Activated CD8-positive, alpha-beta T cell treated with anti-CD3 and anti-CD28 coated beads, Interleukin-2, amount 10 ng/mL, durations not matched to agents 7 days and 5 days (primary cell): Measurements from ENCODE around the gene DENND5B. TPM values are rescaled to one million over a fixed set of nuclear protein-coding genes. Genes with fewer than 3 reads are reported as not detected.
"Not testable (repeated sequence)": the region's sequence is repeated elsewhere in the genome, so short reads cannot be mapped to it uniquely, and the experiment has no call there.

Source experiments
- ATAC-seq: fragments of 150-1000 bp; cut with Tn5 transposase; one replicate; pipeline ENCODE4 v1.10.0; 2021; ENCODE audit warnings: moderate library complexity
- CTCF ChIA-PET: fragments of 350-600 bp; sonication (Branson Sonifier 250); formaldehyde crosslinking; loops from one replicate; lab custom pipeline; 2021; ENCODE audit warnings: antibody characterized with exemption; lab: Charles Lee
- POLR2A ChIA-PET: fragments of 350-600 bp; sonication (Branson Sonifier 250); formaldehyde crosslinking; loops from one replicate; lab custom pipeline; 2021; ENCODE audit warnings: antibody characterized with exemption; lab: Charles Lee
- DNase-seq: peaks from one replicate; pipeline ENCODE4 v3.0.0-alpha.2; 2020
- H3K27ac Mint-ChIP-seq: one replicate; pipeline ENCODE4 v1.8.0; 2021; ENCODE audit warnings: mild to moderate bottlenecking, mixed read lengths
- H3K27me3 Mint-ChIP-seq: one replicate; pipeline ENCODE4 v1.8.0; 2021; ENCODE audit warnings: low read depth, mixed read lengths
- H3K36me3 Mint-ChIP-seq: one replicate; pipeline ENCODE4 v1.8.0; 2021; ENCODE audit warnings: low read depth, mixed read lengths
- H3K4me1 Mint-ChIP-seq: one replicate; pipeline ENCODE4 v1.8.0; 2021; ENCODE audit warnings: low read depth, mixed read lengths
- H3K4me3 Mint-ChIP-seq: one replicate; pipeline ENCODE4 v1.8.0; 2021; ENCODE audit warnings: mild to moderate bottlenecking, mixed read lengths
- H3K9me3 Mint-ChIP-seq: one replicate; pipeline ENCODE4 v1.8.0; 2022; ENCODE audit warnings: mixed read lengths; ENCODE audit not compliant: insufficient read depth
- total RNA-seq, 2 experiments: library from RNA; stranded (reverse); gene quantifications; one replicate each; pipeline ENCODE4 v1.2.3, GENCODE V29; 2021

DENND5B gene
- total RNA-seq, 2 experiments from 2014 or later: 0.08 to 0.16 TPM

- CTCF ChIA-PET: no interaction called here
- H3K27ac Mint-ChIP-seq: no peak overlapping the region
Observed at GRCh38 chr12:31476437-31476836, 114.5 kb downstream of the DENND5B start.

GRCh38 chr12:31475610-31476009 lies 115.3 kb downstream of the DENND5B start:
- ATAC-seq, POLR2A ChIA-PET, CTCF ChIA-PET, H3K27ac Mint-ChIP-seq, H3K9me3 Mint-ChIP-seq, DNase-seq, H3K4me1 Mint-ChIP-seq, H3K4me3 Mint-ChIP-seq, H3K27me3 Mint-ChIP-seq, H3K36me3 Mint-ChIP-seq: not testable (repeated sequence)

More at GRCh38 chr12:31476437-31476836, 114.5 kb downstream of the DENND5B start:
- H3K27me3 Mint-ChIP-seq: peaks cover 2% of the 10 kb centered on the region
- POLR2A ChIA-PET: no interaction called here
- no peaks in the 10 kb centered on the region for H3K9me3 Mint-ChIP-seq
- no peaks in the 10 kb centered on the region for H3K36me3 Mint-ChIP-seq
- no peak for ATAC-seq
- DNase-seq: no peak
- no peak overlapping the region for H3K4me3 Mint-ChIP-seq
- H3K4me1 Mint-ChIP-seq: no peaks in the 10 kb centered on the region

GRCh38 chr12:31474751-31475150 lies 116.2 kb downstream of the DENND5B start:
- Mint-ChIP-seq H3K4me1 (no peaks in the 10 kb centered on the region), H3K9me3 (no peaks in the 10 kb centered on the region), H3K4me3 (no peak overlapping the region), H3K27me3 (peaks cover 2% of the 10 kb centered on the region), H3K27ac (no peak overlapping the region), H3K36me3 (no peaks in the 10 kb centered on the region)
- ChIA-PET CTCF (no interaction called here), POLR2A (no interaction called here)
- ATAC-seq (no peak), DNase-seq (no peak)

- no peak overlapping the region for H3K4me3 Mint-ChIP-seq
- H3K36me3 Mint-ChIP-seq: no peaks in the 10 kb centered on the region
Observed at GRCh38 chr12:31471823-31472222, 119.1 kb downstream of the DENND5B start.

GRCh38 chr12:31471051-31471450 lies 119.9 kb downstream of the DENND5B start:
- ChIA-PET POLR2A (no interaction called here), CTCF (no interaction called here)
- no peaks in the 10 kb centered on the region for H3K4me1 Mint-ChIP-seq
- no peaks in the 10 kb centered on the region for H3K36me3 Mint-ChIP-seq
- no peak overlapping the region for H3K27ac Mint-ChIP-seq
- H3K4me3 Mint-ChIP-seq: no peak overlapping the region
- ATAC-seq (no peak), DNase-seq (no peak)
- H3K27me3 Mint-ChIP-seq: peaks cover 2% of the 10 kb centered on the region
- H3K9me3 Mint-ChIP-seq: no peaks in the 10 kb centered on the region

More at GRCh38 chr12:31471823-31472222, 119.1 kb downstream of the DENND5B start:
- POLR2A ChIA-PET: no interaction called here
- no peak overlapping the region for H3K27ac Mint-ChIP-seq
- H3K4me1 Mint-ChIP-seq: no peaks in the 10 kb centered on the region
- peaks cover 2% of the 10 kb centered on the region for H3K27me3 Mint-ChIP-seq
- DNase-seq (no peak), ATAC-seq (no peak)
- H3K9me3 Mint-ChIP-seq: no peaks in the 10 kb centered on the region
- CTCF ChIA-PET: no interaction called here

GRCh38 chr12:31470459-31470858 lies 120.5 kb downstream of the DENND5B start:
- H3K4me1 Mint-ChIP-seq: no peaks in the 10 kb centered on the region
- ChIA-PET CTCF (no interaction called here), POLR2A (no interaction called here)
- ATAC-seq (no peak), DNase-seq (no peak)
- H3K27ac Mint-ChIP-seq: no peak overlapping the region
- no peak overlapping the region for H3K4me3 Mint-ChIP-seq
- no peaks in the 10 kb centered on the region for H3K9me3 Mint-ChIP-seq
- no peaks in the 10 kb centered on the region for H3K36me3 Mint-ChIP-seq
- peaks cover 2% of the 10 kb centered on the region for H3K27me3 Mint-ChIP-seq

- ChIA-PET CTCF (no interaction called here), POLR2A (no interaction called here)
- ATAC-seq: no peak
- Mint-ChIP-seq H3K27me3 (no peaks in the 10 kb centered on the region), H3K4me3 (no peak overlapping the region), H3K4me1 (no peaks in the 10 kb centered on the region), H3K36me3 (no peaks in the 10 kb centered on the region), H3K27ac (no peak overlapping the region), H3K9me3 (no peaks in the 10 kb centered on the region)
- no peak for DNase-seq
Observed at GRCh38 chr12:31466768-31467167, 124.2 kb downstream of the DENND5B start.

GRCh38 chr12:31465002-31465401 lies 125.9 kb downstream of the DENND5B start:
- Mint-ChIP-seq H3K27me3 (no peaks in the 10 kb centered on the region), H3K9me3 (no peaks in the 10 kb centered on the region), H3K36me3 (no peaks in the 10 kb centered on the region), H3K4me1 (no peaks in the 10 kb centered on the region), H3K27ac (no peak overlapping the region), H3K4me3 (no peak overlapping the region)
- ChIA-PET POLR2A (no interaction called here), CTCF (no interaction called here)
- ATAC-seq (no peak), DNase-seq (no peak)

- H3K27me3 Mint-ChIP-seq: no peaks in the 10 kb centered on the region
- ATAC-seq (no peak), DNase-seq (no peak)
- H3K27ac Mint-ChIP-seq: no peak overlapping the region
- H3K36me3 Mint-ChIP-seq: no peaks in the 10 kb centered on the region
- no peak overlapping the region for H3K4me3 Mint-ChIP-seq
- CTCF ChIA-PET: no interaction called here
- POLR2A ChIA-PET: no interaction called here
- no peaks in the 10 kb centered on the region for H3K9me3 Mint-ChIP-seq
- no peaks in the 10 kb centered on the region for H3K4me1 Mint-ChIP-seq
Observed at GRCh38 chr12:31460024-31460423, 130.9 kb downstream of the DENND5B start.

- H3K27ac Mint-ChIP-seq: no peak overlapping the region
- no peak for DNase-seq
- ATAC-seq: no peak
- ChIA-PET CTCF (no interaction called here), POLR2A (no interaction called here)
- H3K9me3 Mint-ChIP-seq: no peaks in the 10 kb centered on the region
- no peaks in the 10 kb centered on the region for H3K4me1 Mint-ChIP-seq
- H3K36me3 Mint-ChIP-seq: no peaks in the 10 kb centered on the region
- no peaks in the 10 kb centered on the region for H3K27me3 Mint-ChIP-seq
- H3K4me3 Mint-ChIP-seq: no peak overlapping the region
Observed at GRCh38 chr12:31456562-31456961, 134.4 kb downstream of the DENND5B start.

- no peaks in the 10 kb centered on the region for H3K4me1 Mint-ChIP-seq
- ChIA-PET POLR2A (no interaction called here), CTCF (no interaction called here)
- H3K27me3 Mint-ChIP-seq: no peaks in the 10 kb centered on the region
- no peak overlapping the region for H3K27ac Mint-ChIP-seq
- ATAC-seq (no peak), DNase-seq (no peak)
- no peak overlapping the region for H3K4me3 Mint-ChIP-seq
- no peaks in the 10 kb centered on the region for H3K36me3 Mint-ChIP-seq
- no peaks in the 10 kb centered on the region for H3K9me3 Mint-ChIP-seq
Observed at GRCh38 chr12:31444736-31445135, 146.2 kb downstream of the DENND5B start.

- ChIA-PET POLR2A (no interaction called here), CTCF (no interaction called here)
- ATAC-seq: no peak
- DNase-seq: no peak
- H3K4me1 Mint-ChIP-seq: no peaks in the 10 kb centered on the region
- H3K27me3 Mint-ChIP-seq: no peaks in the 10 kb centered on the region
- no peaks in the 10 kb centered on the region for H3K36me3 Mint-ChIP-seq
- no peaks in the 10 kb centered on the region for H3K9me3 Mint-ChIP-seq
- H3K4me3 Mint-ChIP-seq: no peak overlapping the region
- no peak overlapping the region for H3K27ac Mint-ChIP-seq
Observed at GRCh38 chr12:31440586-31440985, 150.3 kb downstream of the DENND5B start.

GRCh38 chr12:31440134-31440533 lies 150.8 kb downstream of the DENND5B start:
- Mint-ChIP-seq H3K9me3 (no peaks in the 10 kb centered on the region), H3K4me1 (no peaks in the 10 kb centered on the region), H3K36me3 (no peaks in the 10 kb centered on the region), H3K4me3 (no peak overlapping the region), H3K27ac (no peak overlapping the region), H3K27me3 (no peaks in the 10 kb centered on the region)
- ATAC-seq: no peak
- CTCF ChIA-PET: no interaction called here
- POLR2A ChIA-PET: no interaction called here
- DNase-seq: no peak
